Karpas-422 (cell line): ENCODE results near the gene ABCC8. TPM values are rescaled to one million over a fixed set of nuclear protein-coding genes. Genes with fewer than 3 reads are reported as not detected.

Source experiments
- DNase-seq: peaks from one replicate; pipeline ENCODE4 v3.0.0-alpha.2; 2015
- H2AFZ ChIP-seq: fragments of 200-600 bp; sonication (generic); 2 replicates; pipeline ENCODE4 v1.6.1; 2014; ENCODE audit warnings: antibody characterized with exemption, low read length, mixed read lengths
- H3K27ac ChIP-seq: fragments of 200-600 bp; sonication (generic); 2 replicates; pipeline ENCODE4 v1.5.1; 2014; ENCODE audit warnings: mild to moderate bottlenecking, low read length, moderate library complexity
- H3K27me3 ChIP-seq: fragments of 200-600 bp; sonication (generic); 2 replicates; pipeline ENCODE4 v1.6.1; 2014; ENCODE audit warnings: low read length, mixed read lengths
- H3K36me3 ChIP-seq: fragments of 200-600 bp; sonication (generic); 2 replicates; pipeline ENCODE4 v1.6.1; 2014; ENCODE audit warnings: low read length, mixed read lengths; ENCODE audit not compliant: insufficient read depth
- H3K4me1 ChIP-seq: fragments of 200-600 bp; sonication (generic); 2 replicates; pipeline ENCODE4 v1.6.1; 2014; ENCODE audit warnings: mild to moderate bottlenecking, low read length, mixed read lengths
- H3K4me2 ChIP-seq: fragments of 200-600 bp; sonication (generic); 2 replicates; pipeline ENCODE4 v1.6.1; 2014; ENCODE audit warnings: low read length, low read depth, mild to moderate bottlenecking; ENCODE audit not compliant: poor library complexity, severe bottlenecking
- H3K4me3 ChIP-seq: fragments of 200-600 bp; sonication (generic); 2 replicates; pipeline ENCODE4 v1.5.1; 2014; ENCODE audit warnings: mild to moderate bottlenecking, antibody characterized with exemption, low read length, mixed read lengths
- H3K79me2 ChIP-seq: fragments of 200-600 bp; sonication (generic); 2 replicates; pipeline ENCODE4 v1.6.1; 2014; ENCODE audit warnings: mild to moderate bottlenecking, low read length, mixed read lengths
- H3K9ac ChIP-seq: fragments of 200-600 bp; sonication (generic); 2 replicates; pipeline ENCODE4 v1.6.0; 2014; ENCODE audit warnings: low read length
- H3K9me2 ChIP-seq: fragments of 200-600 bp; sonication (generic), shearing (Covaris generic); replicated peaks from 2 replicates; pipeline ENCODE4 v1.6.0; 2014; ENCODE audit warnings: mild to moderate bottlenecking, low read length, moderate library complexity; ENCODE audit not compliant: insufficient read depth
- H3K9me3 ChIP-seq: fragments of 300-700, 200-600 bp; sonication (generic); 2 replicates; pipeline ENCODE4 v1.6.1; 2014; ENCODE audit warnings: low read length, mixed read lengths
- H4K20me1 ChIP-seq: fragments of 200-600 bp; sonication (generic); 2 replicates; pipeline ENCODE4 v1.6.1; 2014; ENCODE audit warnings: mild to moderate bottlenecking, antibody characterized with exemption, low read length, low read depth; ENCODE audit not compliant: insufficient read depth
- total RNA-seq: library from RNA; depleted of rRNA; stranded (reverse); fragments of >200 nt; shearing (Covaris generic); gene quantifications from 2 replicates; pipeline ENCODE4 v1.2.3, GENCODE V29; 2014; ENCODE audit warnings: low replicate concordance

The ABCC8 gene
- total RNA-seq, 1 experiment from 2014 or later = not detected

DNA sequence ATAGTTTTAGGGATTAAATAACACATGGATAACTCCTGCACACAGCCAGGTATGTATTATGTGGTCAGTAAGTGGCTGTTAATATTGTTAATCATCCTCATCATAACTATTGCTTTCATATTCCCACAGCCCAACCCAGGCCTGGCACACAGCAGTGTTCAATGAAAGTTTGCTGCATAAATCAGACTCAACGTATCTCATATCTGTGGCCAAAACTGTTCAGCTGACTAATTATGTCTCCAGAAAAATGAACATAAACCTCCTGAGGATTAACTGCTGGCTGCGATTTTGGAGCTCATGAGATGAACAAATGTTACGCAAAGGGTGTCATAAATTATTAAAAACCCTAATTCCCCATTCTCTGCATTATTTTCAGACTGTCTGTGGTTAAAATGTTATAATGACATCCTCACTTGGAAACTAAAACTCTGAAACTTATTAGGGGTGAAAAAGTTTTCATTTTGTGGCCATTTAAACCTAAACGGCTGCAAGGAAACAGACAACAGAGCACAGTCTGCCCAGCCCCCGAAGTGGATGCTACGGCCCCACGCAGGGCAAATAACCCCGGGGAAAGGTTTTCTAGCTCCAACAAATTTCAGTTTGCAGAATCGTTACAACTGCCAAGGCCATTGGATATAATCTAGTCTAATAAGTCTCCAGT, 17.3 kb downstream of the ABCC8 start:
- no peaks in the 10 kb centered on the region for H3K79me2 ChIP-seq
- H3K27ac ChIP-seq = no peak overlapping the region
- no peaks in the 10 kb centered on the region for H3K9me3 ChIP-seq
- no peak for DNase-seq
- H3K4me2 ChIP-seq = no peak overlapping the region
- no peaks in the 10 kb centered on the region for H3K4me1 ChIP-seq
- no peaks in the 10 kb centered on the region for H3K36me3 ChIP-seq
- H3K9ac ChIP-seq = no peak overlapping the region
- no peaks in the 10 kb centered on the region for H4K20me1 ChIP-seq
- no peak overlapping the region for H3K4me3 ChIP-seq
- H2AFZ ChIP-seq = no peak overlapping the region
- no peaks in the 10 kb centered on the region for H3K9me2 ChIP-seq
- H3K27me3 ChIP-seq = no peaks in the 10 kb centered on the region

GRCh38 chr11:17458268-17458667, 18.4 kb downstream of the ABCC8 start:
- DNase-seq = no peak
- Histone ChIP-seq H3K4me3 (no peak overlapping the region), H3K27ac (no peak overlapping the region), H3K9me2 (no peaks in the 10 kb centered on the region), H2AFZ (no peak overlapping the region), H3K27me3 (no peaks in the 10 kb centered on the region), H4K20me1 (no peaks in the 10 kb centered on the region), H3K4me1 (no peaks in the 10 kb centered on the region), H3K4me2 (no peak overlapping the region), H3K9ac (no peak overlapping the region), H3K9me3 (no peaks in the 10 kb centered on the region), H3K79me2 (no peaks in the 10 kb centered on the region), H3K36me3 (no peaks in the 10 kb centered on the region)

DNA sequence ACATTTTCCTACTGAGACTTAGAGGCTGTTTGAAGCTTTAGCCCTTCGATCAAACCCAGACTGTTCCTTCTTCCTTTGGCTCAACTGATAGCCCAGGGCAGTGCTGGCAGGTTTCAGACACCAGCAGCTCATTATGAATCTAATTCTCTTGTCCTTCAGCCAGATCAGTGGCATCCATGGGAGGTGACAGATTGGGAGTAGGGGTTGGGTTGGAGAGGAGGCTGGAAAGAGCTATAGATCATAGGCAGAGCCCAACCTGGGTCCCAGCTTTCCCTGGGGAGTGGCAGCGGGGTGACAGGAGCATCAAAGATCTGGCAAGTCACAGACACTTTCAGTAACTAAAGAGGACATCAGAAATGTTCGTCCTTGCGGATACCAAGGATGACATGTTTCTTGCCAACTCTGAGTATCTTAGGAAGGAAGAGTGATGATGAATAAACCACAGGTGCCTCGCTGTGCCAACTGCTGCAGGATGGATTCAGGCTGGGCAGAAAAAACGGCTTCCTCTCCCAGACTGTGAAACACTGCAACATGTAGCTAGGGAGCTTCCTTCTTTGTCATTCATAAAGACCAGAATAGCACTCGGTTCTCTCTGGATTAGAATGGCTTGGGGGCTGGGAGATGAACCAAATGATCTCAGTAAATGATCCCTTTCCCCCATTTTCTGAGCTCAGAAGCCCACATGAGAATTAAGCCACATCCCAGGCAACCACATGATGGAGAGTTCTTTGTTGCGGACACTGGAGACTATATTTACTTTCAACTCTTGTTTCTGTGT, 19.1 kb downstream of the ABCC8 start:
- no peaks in the 10 kb centered on the region for H3K27me3 ChIP-seq
- no peak overlapping the region for H3K4me2 ChIP-seq
- no peaks in the 10 kb centered on the region for H3K4me1 ChIP-seq
- no peak overlapping the region for H3K9ac ChIP-seq
- no peak overlapping the region for H3K27ac ChIP-seq
- no peaks in the 10 kb centered on the region for H4K20me1 ChIP-seq
- no peaks in the 10 kb centered on the region for H3K9me2 ChIP-seq
- H3K36me3 ChIP-seq = no peaks in the 10 kb centered on the region
- no peak overlapping the region for H3K4me3 ChIP-seq
- no peaks in the 10 kb centered on the region for H3K79me2 ChIP-seq
- DNase-seq = no peak
- H3K9me3 ChIP-seq = no peaks in the 10 kb centered on the region
- no peak overlapping the region for H2AFZ ChIP-seq

- Histone ChIP-seq H3K9me2 (no peaks in the 10 kb centered on the region), H3K9ac (no peak overlapping the region), H3K79me2 (no peaks in the 10 kb centered on the region), H2AFZ (no peak overlapping the region), H3K4me1 (no peaks in the 10 kb centered on the region), H3K4me2 (no peak overlapping the region), H3K27ac (no peak overlapping the region), H3K27me3 (no peaks in the 10 kb centered on the region), H3K36me3 (no peaks in the 10 kb centered on the region), H3K4me3 (no peak overlapping the region), H4K20me1 (no peaks in the 10 kb centered on the region), H3K9me3 (no peaks in the 10 kb centered on the region)
- DNase-seq = no peak
Measured at GRCh38 chr11:17452668-17453067, 24.0 kb downstream of the ABCC8 start.

- Histone ChIP-seq H3K27me3 (no peaks in the 10 kb centered on the region), H4K20me1 (no peaks in the 10 kb centered on the region), H3K4me2 (no peak overlapping the region), H3K79me2 (no peaks in the 10 kb centered on the region), H3K4me1 (no peaks in the 10 kb centered on the region), H3K9ac (no peak overlapping the region), H3K27ac (no peak overlapping the region), H3K9me2 (no peaks in the 10 kb centered on the region), H3K4me3 (no peak overlapping the region), H3K36me3 (no peaks in the 10 kb centered on the region), H2AFZ (no peak overlapping the region), H3K9me3 (no peaks in the 10 kb centered on the region)
- DNase-seq = no peak
Measured at GRCh38 chr11:17449158-17449557, 27.5 kb downstream of the ABCC8 start.

- DNase-seq = no peak
Measured at GRCh38 chr11:17446482-17446881, 30.2 kb downstream of the ABCC8 start.

GRCh38 chr11:17445240-17445795, 31.3 kb downstream of the ABCC8 start:
- Histone ChIP-seq H3K4me2 (no peak overlapping the region), H3K9ac (no peak overlapping the region), H3K4me3 (no peak overlapping the region), H3K36me3 (no peaks in the 10 kb centered on the region), H2AFZ (no peak overlapping the region), H4K20me1 (no peaks in the 10 kb centered on the region), H3K4me1 (no peaks in the 10 kb centered on the region), H3K9me3 (no peaks in the 10 kb centered on the region), H3K27me3 (0 out of 2 replicates have a peak, but pooled peaks cover 4% of the 10 kb centered on the region), H3K79me2 (no peaks in the 10 kb centered on the region), H3K27ac (no peak overlapping the region), H3K9me2 (no peaks in the 10 kb centered on the region)
- no peak for DNase-seq

More at GRCh38 chr11:17446482-17446881, 30.2 kb downstream of the ABCC8 start:
- H3K9ac ChIP-seq = no peak overlapping the region
- no peaks in the 10 kb centered on the region for H3K9me2 ChIP-seq
- no peaks in the 10 kb centered on the region for H3K27me3 ChIP-seq
- no peak overlapping the region for H3K27ac ChIP-seq
- no peaks in the 10 kb centered on the region for H3K4me1 ChIP-seq
- H3K4me3 ChIP-seq = no peak overlapping the region
- no peaks in the 10 kb centered on the region for H3K36me3 ChIP-seq
- no peak overlapping the region for H3K4me2 ChIP-seq
- no peaks in the 10 kb centered on the region for H4K20me1 ChIP-seq
- no peaks in the 10 kb centered on the region for H3K9me3 ChIP-seq
- H2AFZ ChIP-seq = no peak overlapping the region
- no peaks in the 10 kb centered on the region for H3K79me2 ChIP-seq

DNA sequence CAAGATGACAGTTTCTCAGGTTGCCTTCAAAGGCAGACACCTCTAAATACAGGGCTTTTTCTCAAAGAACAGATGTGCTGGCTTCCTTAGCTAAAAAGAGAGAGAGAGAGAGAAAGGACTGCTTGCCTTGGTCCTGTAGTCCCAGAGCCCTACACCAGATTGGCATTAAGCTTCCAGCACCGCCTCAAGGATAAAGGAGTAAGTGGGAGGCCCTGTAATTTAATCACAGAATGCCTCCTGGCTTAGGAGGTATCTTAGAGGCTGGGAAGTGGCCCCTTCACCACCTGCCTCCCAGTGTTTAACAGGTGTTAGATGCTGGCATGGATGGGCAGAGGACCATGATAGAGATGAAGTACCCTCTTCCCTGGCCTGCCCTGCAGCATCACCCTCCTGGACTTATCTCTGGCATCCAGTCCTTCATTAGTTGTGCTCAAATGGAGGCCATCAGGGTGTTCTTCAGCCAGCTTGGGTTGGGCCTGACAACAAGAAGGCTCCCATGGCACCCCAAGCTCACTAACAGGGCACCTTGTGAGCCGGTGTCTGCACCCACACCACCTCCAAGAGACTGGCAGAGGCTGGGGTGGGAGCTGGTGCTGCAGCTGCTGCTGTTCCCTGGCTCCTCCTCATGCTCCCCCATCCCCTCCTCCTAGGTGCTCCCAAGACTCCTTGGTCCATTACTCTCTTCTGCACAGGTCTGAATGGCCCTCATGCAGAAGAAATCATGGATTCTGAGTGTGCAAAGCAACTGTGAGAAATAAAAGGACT, 32.5 kb downstream of the ABCC8 start:
- no peaks in the 10 kb centered on the region for H3K79me2 ChIP-seq
- no peaks in the 10 kb centered on the region for H3K36me3 ChIP-seq
- H3K4me3 ChIP-seq = no peak overlapping the region
- H3K9me3 ChIP-seq = no peaks in the 10 kb centered on the region
- H3K27ac ChIP-seq = no peak overlapping the region
- no peak overlapping the region for H3K4me2 ChIP-seq
- H3K9me2 ChIP-seq = no peaks in the 10 kb centered on the region
- no peaks in the 10 kb centered on the region for H4K20me1 ChIP-seq
- no peaks in the 10 kb centered on the region for H3K4me1 ChIP-seq
- H3K27me3 ChIP-seq = 0 out of 2 replicates have a peak, but pooled peaks cover 4% of the 10 kb centered on the region
- H3K9ac ChIP-seq = no peak overlapping the region
- no peak overlapping the region for H2AFZ ChIP-seq
- no peak for DNase-seq
